ENCODE results near the gene IFNA6.
A peak's percentile ranks its signal among the peaks of the same experiment; 100 is the strongest.

IFNA6 gene

GRCh38 chr9:21322911-21323461, 27.7 kb downstream of the IFNA6 start:
- FAIRE-seq (no peak), DNase-seq (ENCODE audit: insufficient read length) (no peak)
- TF ChIP-seq TAF1 (IDR thresholded peaks at IDR 0.05; ENCODE audit: borderline replicate concordance, low read depth, low read length) (no peak), POLR2AphosphoS5 (IDR thresholded peaks at IDR 0.05; ENCODE audit: low read depth, low read length) (no peak), POLR2A (IDR thresholded peaks at IDR 0.05; ENCODE audit: low read depth, low read length) (no peak)

GRCh38 chr9:21320465-21320864, 30.2 kb downstream of the IFNA6 start:
- TF ChIP-seq POLR2AphosphoS5 (IDR thresholded peaks at IDR 0.05; ENCODE audit: low read depth, low read length), result no peak
- TF ChIP-seq POLR2A (IDR thresholded peaks at IDR 0.05; ENCODE audit: low read depth, low read length), result no peak
- TF ChIP-seq TAF1 (IDR thresholded peaks at IDR 0.05; ENCODE audit: borderline replicate concordance, low read depth, low read length), result no peak
- FAIRE-seq (no peak), DNase-seq (ENCODE audit: insufficient read length) (no peak)

- TF ChIP-seq POLR2A (IDR thresholded peaks at IDR 0.05; ENCODE audit: low read depth, low read length), result no peak
- TF ChIP-seq TAF1 (IDR thresholded peaks at IDR 0.05; ENCODE audit: borderline replicate concordance, low read depth, low read length), result no peak
- no peak for TF ChIP-seq POLR2AphosphoS5 (IDR thresholded peaks at IDR 0.05; ENCODE audit: low read depth, low read length)
- FAIRE-seq (peak; percentile 40), DNase-seq (ENCODE audit: insufficient read length) (no peak)
Observed at GRCh38 chr9:21317956-21318923, 32.4 kb downstream of the IFNA6 start.

- DNase-seq (ENCODE audit: insufficient read length) (no peak), FAIRE-seq (peak; percentile 33)
- no peak for TF ChIP-seq POLR2A (IDR thresholded peaks at IDR 0.05; ENCODE audit: low read depth, low read length)
- TF ChIP-seq POLR2AphosphoS5 (IDR thresholded peaks at IDR 0.05; ENCODE audit: low read depth, low read length), result no peak
- TF ChIP-seq TAF1 (IDR thresholded peaks at IDR 0.05; ENCODE audit: borderline replicate concordance, low read depth, low read length), result no peak
Observed at GRCh38 chr9:21316860-21317259, 33.8 kb downstream of the IFNA6 start.

- FAIRE-seq, result no peak
- TF ChIP-seq POLR2A (IDR thresholded peaks at IDR 0.05; ENCODE audit: low read depth, low read length) (no peak), TAF1 (IDR thresholded peaks at IDR 0.05; ENCODE audit: borderline replicate concordance, low read depth, low read length) (no peak), POLR2AphosphoS5 (IDR thresholded peaks at IDR 0.05; ENCODE audit: low read depth, low read length) (no peak)
Observed at GRCh38 chr9:21316032-21316842, 34.5 kb downstream of the IFNA6 start.

GRCh38 chr9:21314152-21314551, 36.5 kb downstream of the IFNA6 start:
- no peak for FAIRE-seq
- TF ChIP-seq POLR2AphosphoS5 (IDR thresholded peaks at IDR 0.05; ENCODE audit: low read depth, low read length) (no peak), POLR2A (IDR thresholded peaks at IDR 0.05; ENCODE audit: low read depth, low read length) (no peak), TAF1 (IDR thresholded peaks at IDR 0.05; ENCODE audit: borderline replicate concordance, low read depth, low read length) (no peak)

More at GRCh38 chr9:21316032-21316842, 34.5 kb downstream of the IFNA6 start:
- no peak for DNase-seq (ENCODE audit: insufficient read length)

GRCh38 chr9:21311889-21312288, 38.8 kb downstream of the IFNA6 start:
- TF ChIP-seq POLR2AphosphoS5 (IDR thresholded peaks at IDR 0.05; ENCODE audit: low read depth, low read length), result no peak
- TF ChIP-seq POLR2A (IDR thresholded peaks at IDR 0.05; ENCODE audit: low read depth, low read length), result no peak
- TF ChIP-seq TAF1 (IDR thresholded peaks at IDR 0.05; ENCODE audit: borderline replicate concordance, low read depth, low read length), result no peak
- FAIRE-seq (no peak), DNase-seq (ENCODE audit: insufficient read length) (no peak)

More at GRCh38 chr9:21314152-21314551, 36.5 kb downstream of the IFNA6 start:
- DNase-seq (ENCODE audit: insufficient read length), result no peak

GRCh38 chr9:21305213-21305612, 45.5 kb downstream of the IFNA6 start, which contains the start of gene IFNA5:
Gene IFNA5 (minus strand): TSS chr9:21305313. CDS start chr9:21305256, 57 bp downstream.
- FAIRE-seq (no peak), DNase-seq (ENCODE audit: insufficient read length) (no peak)
- TF ChIP-seq POLR2AphosphoS5 (IDR thresholded peaks at IDR 0.05; ENCODE audit: low read depth, low read length), result no peak
- TF ChIP-seq POLR2A (IDR thresholded peaks at IDR 0.05; ENCODE audit: low read depth, low read length), result no peak
- no peak for TF ChIP-seq TAF1 (IDR thresholded peaks at IDR 0.05; ENCODE audit: borderline replicate concordance, low read depth, low read length)
